GM10847 (cell line): ENCODE data around the gene SMOC2.

ENCODE experiments used
- POLR2A ChIP-seq: IDR thresholded peaks from 2 replicates; pipeline ENCODE4 v1.6.1; 2011; ENCODE audit not compliant: insufficient read length; ENCODE audit errors: extremely low read depth

Gene SMOC2

DNA sequence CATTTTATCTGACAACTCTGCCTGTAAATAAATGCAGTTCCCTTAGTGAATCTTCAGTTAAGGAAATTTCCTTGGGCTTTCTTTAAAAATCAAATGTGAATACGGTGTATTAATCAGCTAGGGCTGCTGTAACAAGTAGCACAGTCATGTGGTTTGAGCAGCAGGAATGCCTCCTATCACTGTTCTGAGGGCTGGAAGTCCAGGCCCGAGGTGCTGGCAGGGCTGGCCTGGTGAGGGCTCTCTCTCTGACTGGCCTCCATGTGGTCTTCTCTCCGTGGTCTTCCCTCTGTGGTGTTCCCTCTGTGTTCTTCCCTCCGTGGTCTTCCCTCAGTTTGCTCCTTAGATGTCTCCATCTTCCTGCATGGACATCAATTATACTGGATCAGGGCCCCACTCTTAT is 124.1 kb downstream of the SMOC2 start:
- no peak for TF ChIP-seq POLR2A

DNA sequence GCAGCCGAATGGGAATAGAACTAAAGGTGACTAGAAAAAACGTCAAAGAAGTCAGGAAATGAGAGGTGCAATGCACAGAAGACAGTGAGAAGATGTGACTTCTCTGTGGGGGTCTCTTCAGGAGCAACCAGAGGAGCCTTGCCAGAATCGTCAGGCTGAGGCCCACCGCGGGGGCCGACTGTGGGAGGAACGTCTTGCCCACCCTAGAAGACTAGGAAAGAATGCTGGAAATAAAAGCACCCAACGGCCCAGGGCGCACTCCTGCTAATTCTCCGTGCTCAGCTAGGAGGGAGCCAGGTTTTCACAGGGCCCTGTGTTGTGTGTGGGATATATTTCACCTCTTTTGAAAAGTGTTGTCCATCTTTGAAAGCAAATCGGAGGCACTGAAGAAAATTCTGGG is 129.2 kb downstream of the SMOC2 start:
- no peak for TF ChIP-seq POLR2A

DNA sequence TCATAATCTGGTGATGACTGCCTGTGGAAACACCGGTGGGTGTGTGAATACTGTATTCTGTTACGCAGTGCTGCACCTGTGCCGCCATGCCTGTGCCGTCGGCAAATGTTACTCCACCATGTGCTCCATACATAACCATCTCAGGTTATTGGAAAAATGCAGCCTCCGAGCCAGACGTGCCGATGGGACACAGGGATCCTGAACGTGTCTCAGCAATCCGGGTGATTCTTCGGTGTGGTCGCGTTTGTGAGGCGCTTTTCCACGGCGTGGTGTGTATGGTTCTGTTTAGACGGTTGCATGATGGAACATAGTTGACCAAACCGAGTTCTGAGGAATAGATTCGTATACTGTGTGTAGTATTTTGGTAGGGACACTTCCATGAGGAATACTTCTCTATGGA is 130.3 kb downstream of the SMOC2 start:
- TF ChIP-seq POLR2A, result no peak

DNA sequence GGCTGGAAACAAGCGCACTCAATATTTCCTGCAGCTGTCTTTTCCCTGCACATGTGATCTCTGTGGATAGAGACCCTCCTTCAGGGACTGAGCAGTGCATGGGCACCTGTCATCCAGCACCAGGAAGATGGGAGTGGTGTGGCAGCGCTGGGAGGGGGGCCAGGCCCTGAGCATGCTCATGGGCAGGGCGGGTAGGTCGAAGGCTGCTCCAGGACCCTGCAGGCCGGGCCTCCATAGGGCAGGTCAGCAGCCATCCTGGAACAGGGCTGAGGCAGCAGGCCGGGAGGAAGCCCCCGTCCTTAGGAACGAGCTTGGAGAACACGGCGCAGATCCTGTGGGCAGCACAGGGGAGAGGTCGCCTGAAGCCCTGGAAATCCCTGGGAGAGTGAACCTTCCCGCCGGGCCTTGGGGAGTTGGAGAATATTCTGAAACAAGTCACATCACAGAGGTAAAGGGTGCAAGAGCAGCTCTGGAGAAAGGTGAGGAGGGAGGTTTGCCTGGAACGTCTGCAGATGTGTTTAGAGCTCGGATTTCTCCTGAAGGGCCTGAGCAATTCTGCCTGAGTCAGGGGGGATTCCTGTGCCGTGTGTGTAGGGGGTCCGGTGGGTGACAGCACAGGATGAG is 133.2 kb downstream of the SMOC2 start:
- no peak for TF ChIP-seq POLR2A

- TF ChIP-seq POLR2A, result no peak
Observed at GRCh38 chr6:168574699-168575195, 133.8 kb downstream of the SMOC2 start.

DNA sequence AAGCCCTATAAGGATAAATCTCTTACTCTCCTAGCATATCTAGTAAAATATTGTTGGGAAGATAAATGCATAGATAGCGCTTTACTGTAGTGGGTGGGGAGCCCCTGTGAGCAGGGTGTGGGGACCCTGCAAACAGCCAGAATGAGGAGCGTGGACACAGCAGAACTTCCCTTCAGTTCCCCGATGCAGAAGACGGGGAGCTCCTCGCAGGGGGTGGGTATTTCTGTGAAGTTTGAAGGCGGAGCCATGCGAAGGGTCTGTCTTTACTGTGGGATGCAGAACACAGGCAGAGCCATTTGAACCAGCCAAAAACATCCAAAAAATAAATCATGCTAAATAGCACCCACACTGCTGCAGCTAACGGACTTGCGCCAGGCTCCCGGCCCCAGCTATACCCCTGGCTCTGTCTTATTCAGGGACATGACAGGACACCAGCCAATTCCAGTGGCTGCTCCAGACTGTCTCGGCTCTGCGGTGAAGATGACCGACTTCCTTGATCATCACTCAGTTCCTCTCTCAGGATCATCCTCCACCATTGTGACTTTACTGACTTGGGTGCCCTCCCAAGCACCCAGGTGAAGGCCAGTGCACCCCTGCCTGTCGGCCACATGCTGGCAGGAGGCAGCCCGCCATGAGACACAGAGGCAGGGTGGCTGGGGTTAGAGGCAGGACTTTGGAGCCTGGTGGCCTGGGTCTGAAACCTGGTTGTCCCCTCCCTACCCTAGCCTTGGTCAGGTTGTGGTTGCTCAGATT is 134.5 kb downstream of the SMOC2 start:
- no peak for TF ChIP-seq POLR2A

GRCh38 chr6:168576388-168576787 is 135.4 kb downstream of the SMOC2 start:
- no peak for TF ChIP-seq POLR2A

DNA sequence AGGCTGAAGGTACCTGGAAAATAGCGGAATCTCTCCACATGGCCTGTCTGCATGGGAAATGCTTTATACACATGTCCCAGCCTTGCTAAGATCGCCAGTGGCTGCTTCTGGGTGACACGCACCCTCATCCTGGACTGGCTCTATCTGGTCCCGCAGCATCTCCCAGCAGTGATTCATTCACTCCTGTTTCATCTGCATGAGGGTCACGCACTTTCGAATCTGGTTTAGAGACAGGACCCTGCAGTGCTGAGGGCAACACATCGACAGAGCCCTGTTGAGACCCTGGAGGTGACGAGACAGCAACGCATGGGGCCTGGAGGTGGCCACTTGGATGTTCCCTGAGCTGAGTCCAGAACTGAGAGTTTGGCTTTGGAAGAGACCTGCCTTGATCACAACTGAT is 136.5 kb downstream of the SMOC2 start:
- no peak for TF ChIP-seq POLR2A

DNA sequence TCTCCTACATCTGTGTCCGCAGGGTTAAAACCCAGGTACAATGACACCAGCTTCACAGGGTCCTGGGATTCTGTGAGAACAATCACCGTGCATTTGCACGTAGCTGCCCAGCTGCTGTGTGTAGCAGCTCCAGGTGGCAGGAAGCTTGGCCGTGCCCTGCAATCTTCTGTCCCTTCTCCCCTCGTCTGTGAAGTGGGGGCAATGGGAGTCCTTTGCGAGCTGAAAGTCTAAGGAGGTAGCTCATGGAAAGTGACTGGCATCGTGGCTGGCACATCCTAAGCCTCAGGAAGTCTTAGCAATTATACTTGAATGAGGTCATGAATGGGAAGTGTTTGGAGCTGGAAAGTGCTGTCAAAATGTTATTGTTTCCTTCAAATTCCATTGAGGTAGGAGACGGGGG is 137.1 kb downstream of the SMOC2 start:
- no peak for TF ChIP-seq POLR2A

- no peak for TF ChIP-seq POLR2A
Observed at GRCh38 chr6:168581236-168581635, 140.3 kb downstream of the SMOC2 start.

GRCh38 chr6:168581706-168582105 is 140.7 kb downstream of the SMOC2 start:
- TF ChIP-seq POLR2A, result no peak

DNA sequence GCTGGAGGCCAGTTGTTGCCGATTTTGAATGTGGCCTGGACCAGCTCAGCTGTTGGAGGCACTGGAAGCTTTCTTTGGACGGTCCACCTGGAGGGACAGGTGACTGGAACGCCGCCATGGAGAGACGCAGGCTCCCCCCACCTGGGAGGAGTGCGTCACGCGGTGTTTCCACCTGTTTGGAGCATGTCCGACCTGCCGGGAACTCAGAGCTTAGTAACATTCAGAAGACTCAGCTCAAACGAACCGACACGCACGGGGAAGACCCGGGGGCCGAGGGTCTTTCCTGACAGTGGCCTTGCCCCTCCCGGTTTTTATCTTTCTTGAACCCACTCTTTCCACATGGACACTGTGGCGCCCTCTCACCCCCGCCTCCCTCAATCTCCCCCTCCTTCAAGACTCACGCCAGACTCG is 141.6 kb downstream of the SMOC2 start:
- TF ChIP-seq POLR2A, result no peak

DNA sequence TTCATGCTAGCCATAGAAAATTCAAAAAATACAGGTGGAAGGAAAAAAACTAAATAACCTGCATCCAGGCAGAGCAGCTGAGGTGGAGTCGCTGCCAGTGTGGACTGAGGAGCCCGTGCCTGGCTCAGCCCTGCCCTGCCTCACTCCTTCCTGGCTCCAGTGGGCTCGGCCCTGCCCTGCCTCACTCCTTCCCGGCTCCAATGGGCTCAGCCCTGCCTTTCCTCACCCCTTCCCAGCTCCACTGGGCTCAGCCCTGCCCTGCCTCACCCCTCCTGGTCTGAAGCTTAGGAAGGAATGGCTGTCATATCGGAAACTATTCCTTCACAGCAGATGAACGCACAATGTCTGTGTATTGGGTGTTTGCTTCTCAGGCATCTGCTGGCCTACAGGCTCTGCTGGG is 142.1 kb downstream of the SMOC2 start:
- TF ChIP-seq POLR2A, result no peak

GRCh38 chr6:168583821-168584220 is 142.8 kb downstream of the SMOC2 start:
- no peak for TF ChIP-seq POLR2A

DNA sequence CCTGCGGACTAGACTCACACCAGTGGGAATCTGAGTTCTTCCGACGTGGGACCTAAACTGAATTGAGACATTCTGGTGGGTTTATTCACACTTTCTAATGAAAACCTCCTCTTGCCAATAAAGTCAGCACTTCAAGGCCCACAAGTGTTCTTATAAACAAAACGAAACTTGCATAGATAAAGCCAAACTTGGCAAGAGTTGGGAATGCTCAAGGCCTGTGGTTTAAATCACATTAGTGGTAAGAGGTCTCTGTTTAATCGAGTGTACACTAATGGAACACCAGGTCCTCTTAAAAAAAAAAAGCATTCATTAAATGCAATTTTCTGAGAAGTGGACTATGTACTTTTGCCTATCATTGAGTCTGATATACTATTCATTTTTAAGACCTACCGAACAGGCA is 143.3 kb downstream of the SMOC2 start:
- no peak for TF ChIP-seq POLR2A

DNA sequence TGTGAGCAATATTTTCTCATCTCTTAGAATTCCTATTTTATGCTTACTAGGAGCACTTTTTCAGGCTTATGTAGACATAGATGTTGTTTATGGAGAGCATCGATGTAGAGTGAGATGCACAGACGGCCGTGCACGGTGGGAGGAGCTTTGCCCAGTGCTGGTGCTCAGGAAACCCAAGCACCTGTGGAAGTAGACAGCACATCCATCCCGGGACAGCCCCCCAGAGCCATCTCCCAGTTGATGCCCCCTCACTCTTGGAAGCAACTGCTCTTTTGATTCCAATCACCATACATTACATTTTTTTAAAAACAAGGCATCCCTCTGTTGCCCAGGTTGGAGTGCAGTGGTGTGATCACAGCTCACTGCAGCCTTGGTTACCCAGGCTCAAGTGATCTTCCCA is 143.7 kb downstream of the SMOC2 start:
- TF ChIP-seq POLR2A, result no peak

DNA sequence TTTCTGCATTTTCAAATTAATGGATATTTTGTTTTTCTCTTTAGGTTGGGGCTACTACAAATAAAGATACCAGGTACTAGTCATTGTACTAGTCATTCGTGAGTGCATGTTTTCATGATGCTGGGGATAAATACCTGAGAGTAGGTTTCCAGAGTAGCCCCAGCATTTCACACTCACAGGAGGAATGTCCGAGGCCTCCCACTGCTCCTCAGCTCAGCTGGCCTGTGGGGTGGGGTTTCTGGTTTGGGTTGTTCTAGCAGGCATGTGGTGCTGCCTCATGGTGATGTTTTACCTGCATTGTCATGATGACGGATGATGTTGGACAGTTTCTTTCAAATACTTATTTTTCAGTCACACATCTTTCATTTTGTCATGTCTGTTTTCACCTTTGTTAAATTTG is 144.5 kb downstream of the SMOC2 start:
- TF ChIP-seq POLR2A, result no peak
